Activated CD4-positive, alpha-beta T cell treated with anti-CD3 and anti-CD28 coated beads, Interleukin-10, Interleukin-2, amounts not matched to agents 100 ng/mL and 50 ng/mL, durations not matched to agents 16 hours and 8 hours (primary cell): ENCODE measurements around the gene AKR1C3.
"Not testable (repeated sequence)": the region's sequence is repeated elsewhere in the genome, so short reads cannot be mapped to it uniquely, and the experiment has no call there.

Experiments
- DNase-seq: peaks from one replicate; pipeline ENCODE4 v3.0.0-alpha.2; 2020

AKR1C3 gene

DNA sequence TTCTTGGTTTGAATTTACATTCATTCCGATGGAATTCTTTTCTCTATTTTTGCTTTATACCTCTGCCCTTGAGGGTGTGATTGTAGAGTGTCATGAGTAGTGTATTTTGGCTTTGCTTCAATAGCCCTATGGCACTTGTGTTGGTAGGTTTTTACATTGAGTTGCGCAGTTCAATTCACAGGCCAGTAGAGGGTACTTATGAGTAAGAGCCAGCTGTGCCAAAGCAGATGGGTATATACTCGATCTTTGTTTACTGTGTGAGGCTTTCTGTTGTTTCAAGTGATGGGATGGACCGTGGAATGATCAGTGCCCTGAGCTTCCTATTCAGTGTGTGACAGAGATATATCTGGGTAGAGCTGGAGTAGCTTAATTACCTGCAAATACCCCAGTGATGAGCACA is 4.3 kb upstream of the AKR1C3 start:
- peak; percentile 48 for DNase-seq

- no peak for DNase-seq
Measured at GRCh38 chr10:5090551-5090950, 3.7 kb upstream of the AKR1C3 start.

DNA sequence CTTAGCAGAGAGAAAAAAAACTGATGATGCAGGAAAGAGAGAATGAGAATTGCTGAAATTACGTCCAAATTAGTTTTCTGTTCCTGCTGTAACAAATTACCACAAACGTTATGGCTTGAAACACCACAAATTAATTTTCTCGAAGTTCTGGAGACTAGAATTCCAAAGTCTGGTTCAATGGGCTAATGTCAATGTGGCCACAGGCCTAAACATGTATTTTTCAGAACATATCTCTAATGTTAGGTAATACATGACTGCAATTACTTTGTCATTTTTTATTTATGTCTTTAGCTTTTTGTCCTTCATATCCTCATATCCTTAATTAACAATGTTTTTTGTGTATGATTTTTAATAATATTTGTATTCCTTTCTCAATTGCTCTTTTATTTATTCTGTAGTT is 3.0 kb upstream of the AKR1C3 start:
- no peak for DNase-seq

DNA sequence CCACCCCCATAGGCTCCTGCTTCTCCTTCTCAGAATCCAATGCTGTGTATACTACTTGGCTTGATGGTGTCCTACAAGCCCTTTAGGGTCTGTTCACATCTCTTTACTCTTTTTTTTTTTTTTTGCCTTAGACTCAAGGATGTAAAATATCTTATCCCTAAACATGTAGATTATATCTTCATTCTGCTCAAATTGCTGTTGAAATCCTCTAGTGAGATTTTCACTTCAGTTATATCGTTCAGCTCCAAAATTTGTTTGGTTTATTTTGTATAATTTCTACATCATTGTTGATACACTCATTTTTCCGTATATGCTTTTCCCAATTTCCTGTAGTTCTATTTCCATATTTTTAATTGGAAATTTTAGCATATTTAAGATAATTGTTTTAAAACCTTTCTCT is 1.8 kb upstream of the AKR1C3 start:
- DNase-seq = no peak

DNA sequence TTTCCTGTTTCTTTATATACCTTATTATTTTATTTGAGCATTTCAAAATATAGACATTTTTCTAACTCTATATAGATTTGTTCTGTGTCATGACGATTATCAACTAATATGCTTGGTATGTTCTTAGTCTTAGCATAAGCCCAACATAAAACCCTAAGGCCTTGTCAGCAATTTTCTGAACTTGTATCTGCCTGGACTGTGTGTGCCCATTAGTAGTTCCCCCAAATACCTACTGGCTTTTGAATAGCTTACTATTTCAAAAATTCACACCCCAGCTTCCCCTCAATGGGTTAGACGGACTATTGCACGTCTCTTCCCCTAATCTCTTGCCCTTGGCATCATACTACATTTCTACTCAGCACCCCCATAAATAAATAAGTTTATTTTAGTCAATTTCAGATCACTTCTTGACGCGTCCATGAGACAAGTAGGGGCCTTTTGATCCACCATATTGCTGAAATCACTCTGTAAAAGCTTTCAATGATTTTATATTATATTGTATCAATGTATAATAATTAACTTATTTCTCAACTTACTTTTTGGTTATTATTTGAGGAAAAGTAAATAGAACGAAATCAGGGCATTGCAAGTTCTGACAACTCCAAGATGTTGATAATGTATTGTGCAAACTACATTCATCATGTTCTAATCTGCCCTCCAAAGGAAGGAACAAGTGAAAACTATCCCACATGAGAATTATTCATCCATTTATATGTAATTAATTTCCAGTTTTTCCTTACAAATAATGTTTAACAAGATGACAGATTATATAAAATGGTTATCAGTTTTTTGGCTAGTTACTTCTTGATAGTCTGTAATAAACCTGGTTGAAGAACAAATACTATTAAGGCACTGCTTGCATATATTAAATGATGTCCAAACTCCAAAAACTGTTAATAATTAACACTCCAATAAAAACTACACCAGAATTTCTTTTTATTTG is 1.1 kb upstream of the AKR1C3 start:
- DNase-seq = no peak

GRCh38 chr10:5095687-5096086 is 1.5 kb downstream of the AKR1C3 start:
- no peak for DNase-seq

- DNase-seq = no peak
Measured at GRCh38 chr10:5096108-5096507, 1.9 kb downstream of the AKR1C3 start.

- not testable (repeated sequence) for DNase-seq
Measured at GRCh38 chr10:5102479-5102878, 8.3 kb downstream of the AKR1C3 start.

- DNase-seq = no peak
Measured at GRCh38 chr10:5103481-5103880, 9.3 kb downstream of the AKR1C3 start.

- no peak for DNase-seq
Measured at GRCh38 chr10:5105626-5106025, 11.4 kb downstream of the AKR1C3 start.

DNA sequence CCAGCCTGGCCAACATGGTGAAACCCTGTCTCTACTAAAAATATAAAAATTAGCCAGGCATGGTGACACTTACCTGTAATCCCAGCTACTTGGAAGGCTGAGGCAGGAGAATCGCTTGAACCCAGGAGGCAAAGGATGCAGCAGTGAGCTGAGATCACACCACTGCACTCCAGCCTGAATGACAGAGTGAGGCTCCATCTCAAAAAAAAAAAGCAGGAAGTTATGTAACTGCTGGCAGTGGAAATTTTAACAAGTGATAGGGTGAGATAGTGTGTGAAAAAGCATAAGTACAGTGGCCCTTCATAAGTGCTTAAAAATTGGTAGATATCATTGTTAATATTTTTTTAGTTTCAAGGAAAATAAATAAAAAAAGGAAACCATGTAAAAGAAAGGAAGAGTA is 12.3 kb downstream of the AKR1C3 start:
- DNase-seq = no peak

- no peak for DNase-seq
Measured at GRCh38 chr10:5107860-5108526, 13.8 kb downstream of the AKR1C3 start.

- no peak for DNase-seq
Measured at GRCh38 chr10:5108658-5109416, 14.6 kb downstream of the AKR1C3 start.

- not testable (repeated sequence) for DNase-seq
Measured at GRCh38 chr10:5109861-5110260, 15.6 kb downstream of the AKR1C3 start.

GRCh38 chr10:5116621-5117020 is 22.4 kb downstream of the AKR1C3 start:
- no peak for DNase-seq

DNA sequence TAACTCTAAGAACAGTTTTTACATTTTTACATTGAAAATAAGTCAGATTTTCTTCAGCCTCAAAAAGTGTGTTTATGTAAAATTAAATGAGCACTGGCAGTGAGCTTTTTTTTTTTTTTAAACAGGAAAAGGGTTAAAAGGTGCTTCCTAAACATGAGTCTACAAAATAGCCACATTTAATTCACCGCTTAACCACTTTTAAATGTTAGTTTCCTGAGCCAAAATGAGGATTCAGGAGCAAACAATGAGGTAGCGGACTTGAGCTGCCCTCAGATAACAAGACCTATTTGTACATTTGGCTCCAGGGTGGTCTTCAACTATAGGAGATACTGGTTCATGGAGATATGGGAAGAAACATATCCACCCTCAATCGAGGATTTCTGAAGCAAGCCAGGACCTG is 22.8 kb downstream of the AKR1C3 start:
- DNase-seq = no peak

GRCh38 chr10:5119997-5120396 is 25.8 kb downstream of the AKR1C3 start:
- not testable (repeated sequence) for DNase-seq

- no peak for DNase-seq
Measured at GRCh38 chr10:5123886-5124285, 29.7 kb downstream of the AKR1C3 start.

DNA sequence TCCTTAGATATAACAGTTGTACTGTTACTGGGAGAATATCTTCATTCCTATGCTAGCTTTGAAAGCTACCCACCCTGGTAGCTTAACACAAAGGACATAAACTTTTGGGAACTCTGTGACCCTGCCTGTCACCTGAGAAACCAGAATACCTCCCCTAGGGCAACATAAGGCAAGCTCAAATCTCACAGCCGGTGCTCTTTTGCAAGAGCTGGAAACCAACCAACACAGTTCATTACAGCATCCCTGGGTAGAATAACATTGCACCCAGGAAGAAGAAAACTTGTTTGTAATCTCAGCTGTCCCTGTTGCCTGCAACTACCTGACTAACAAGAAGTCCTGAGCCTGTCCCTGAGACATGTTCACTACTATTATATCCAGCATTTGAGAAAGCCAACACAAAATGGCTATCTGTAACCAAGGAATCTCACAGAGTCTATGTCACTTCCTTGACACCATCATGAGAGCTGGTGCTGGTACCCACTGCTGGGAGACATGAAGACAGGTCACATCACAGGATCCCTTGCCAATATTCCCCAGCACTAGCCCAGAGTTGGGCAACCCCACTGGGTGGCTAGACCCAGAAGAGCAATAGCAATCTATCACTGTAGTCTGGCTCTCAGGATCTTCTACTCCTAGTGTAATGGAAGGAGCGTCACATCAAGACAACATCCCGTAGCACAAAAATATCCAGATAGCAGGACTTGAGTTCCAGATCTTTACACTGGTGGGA is 31.3 kb downstream of the AKR1C3 start:
- no peak for DNase-seq

DNA sequence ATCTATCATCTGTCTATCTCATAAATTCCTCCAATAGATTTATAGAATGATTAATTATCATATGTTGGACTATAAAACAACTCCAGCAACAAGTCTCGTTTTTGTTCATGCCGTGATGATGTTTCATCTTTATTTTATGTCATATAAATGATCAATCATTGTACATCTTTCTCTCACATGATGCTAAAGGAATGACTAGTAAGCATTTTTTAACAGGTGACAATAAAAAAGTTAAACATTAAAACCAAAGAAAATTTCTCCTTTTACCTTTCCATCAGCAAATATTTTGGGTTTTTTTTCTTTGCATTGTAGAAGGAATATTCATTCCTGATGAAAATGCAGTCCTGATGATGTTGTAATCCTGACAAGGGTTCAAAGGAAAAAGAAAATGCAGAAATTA is 41.4 kb downstream of the AKR1C3 start:
- DNase-seq = no peak

GRCh38 chr10:5136468-5137087 is 42.4 kb downstream of the AKR1C3 start:
- DNase-seq = no peak

DNA sequence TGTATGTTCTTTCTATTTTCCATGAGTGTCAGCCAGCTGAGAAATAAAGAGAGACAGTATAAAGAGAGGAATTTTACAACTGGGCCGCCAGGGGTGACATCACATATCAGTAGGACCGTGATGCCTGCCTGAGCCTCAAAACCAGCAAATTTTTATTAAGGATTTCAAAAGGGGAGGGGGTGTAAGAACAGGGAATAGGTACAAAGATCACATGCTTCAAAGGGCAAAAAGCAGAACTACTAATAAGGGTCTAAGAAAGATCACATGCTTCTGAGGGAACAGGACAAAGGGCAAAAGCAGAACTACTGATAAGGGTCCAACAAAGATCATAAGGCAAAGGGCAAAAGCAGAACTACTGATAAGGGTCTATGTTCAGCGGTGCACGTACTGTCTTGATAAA is 43.5 kb downstream of the AKR1C3 start:
- DNase-seq = not testable (repeated sequence)
